GM04504 (cell line): Measurements from ENCODE around the gene LYSMD1.

Source experiments
- DNase-seq: peaks from one replicate; pipeline ENCODE4 v3.0.0-alpha.2; 2012; ENCODE audit warnings: low read depth

LYSMD1 gene

DNA sequence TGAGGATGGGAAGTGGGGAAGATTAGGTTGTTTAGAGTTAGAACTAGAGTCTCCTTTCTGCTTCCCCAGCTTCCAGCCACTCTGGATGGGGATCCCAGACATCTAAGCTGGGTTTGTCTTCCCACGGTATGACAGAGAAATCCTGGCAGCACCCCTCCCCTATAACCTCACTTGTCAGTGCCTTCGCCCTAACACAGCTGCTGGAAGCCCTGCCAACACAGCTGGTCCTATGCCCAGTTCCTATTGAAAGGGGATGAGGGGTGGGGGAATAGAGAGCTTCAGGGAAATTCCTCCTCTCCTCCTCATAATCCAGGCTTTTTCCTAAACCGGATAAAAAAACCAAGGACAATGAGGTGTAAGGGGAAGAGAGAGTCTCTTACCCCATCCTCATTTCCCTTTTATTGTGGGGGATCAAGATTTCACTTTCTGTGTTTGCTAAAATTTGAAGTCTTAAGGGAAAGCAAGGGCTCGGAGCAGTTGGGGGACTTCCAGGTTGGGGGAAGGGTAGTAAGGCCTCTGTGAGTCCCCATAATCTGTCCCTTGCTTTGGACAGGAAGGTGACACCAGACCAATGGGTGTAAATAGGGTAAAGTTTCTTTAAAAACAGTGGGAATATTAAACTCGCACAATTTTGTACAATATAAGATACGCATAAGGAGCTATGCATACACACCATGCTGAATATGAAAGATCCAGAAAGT is 9.5 kb upstream of the LYSMD1 start:
- DNase-seq: no peak

DNA sequence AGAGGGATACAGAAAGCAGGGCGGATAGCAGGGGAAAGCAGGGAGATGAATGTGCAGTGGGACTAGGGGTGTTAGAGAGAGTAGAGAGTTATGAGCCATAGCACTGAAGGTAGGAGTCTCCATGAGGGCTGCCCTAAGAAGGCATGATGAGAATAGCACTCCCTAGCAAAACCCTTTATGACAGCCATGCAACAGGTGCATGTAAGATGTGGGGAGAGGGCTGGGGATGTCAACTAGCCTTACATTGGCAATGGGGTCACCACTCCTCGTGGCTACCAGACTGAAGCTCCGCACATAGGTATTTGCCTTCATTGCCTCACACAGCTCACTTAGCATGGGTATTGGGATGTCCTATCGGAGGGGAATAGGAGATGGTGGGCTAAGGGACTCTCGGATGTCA is 5.5 kb upstream of the LYSMD1 start:
- DNase-seq: no peak

GRCh38 chr1:151167116-151167515 is 1.4 kb upstream of the LYSMD1 start:
- DNase-seq: no peak

GRCh38 chr1:151166505-151166956 is 829 bp upstream of the LYSMD1 start:
- DNase-seq: peak; percentile 45

DNA sequence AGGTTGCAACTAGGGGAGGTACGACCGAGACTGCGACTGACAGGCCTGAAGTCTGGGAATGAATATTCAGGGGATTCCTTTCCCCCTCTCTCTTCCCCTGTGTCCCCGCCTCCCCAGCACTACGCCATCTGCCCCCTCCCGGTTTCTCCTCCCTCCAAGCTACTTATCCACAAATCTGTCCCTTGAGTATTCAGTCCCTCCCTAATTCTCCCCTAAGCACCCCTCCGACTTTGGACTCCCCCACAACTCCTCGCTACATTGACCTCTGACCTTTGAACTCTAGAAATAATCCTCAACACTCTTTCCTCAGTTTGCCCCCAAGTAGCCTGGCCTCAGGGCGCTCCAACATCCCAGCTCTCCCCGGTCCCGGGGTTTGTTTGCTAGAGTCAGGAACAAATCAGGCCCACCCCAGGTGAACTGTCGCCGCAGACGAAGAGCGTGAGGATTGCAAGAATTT is 393 bp downstream of the LYSMD1 start:
- peak; percentile 24 for DNase-seq

DNA sequence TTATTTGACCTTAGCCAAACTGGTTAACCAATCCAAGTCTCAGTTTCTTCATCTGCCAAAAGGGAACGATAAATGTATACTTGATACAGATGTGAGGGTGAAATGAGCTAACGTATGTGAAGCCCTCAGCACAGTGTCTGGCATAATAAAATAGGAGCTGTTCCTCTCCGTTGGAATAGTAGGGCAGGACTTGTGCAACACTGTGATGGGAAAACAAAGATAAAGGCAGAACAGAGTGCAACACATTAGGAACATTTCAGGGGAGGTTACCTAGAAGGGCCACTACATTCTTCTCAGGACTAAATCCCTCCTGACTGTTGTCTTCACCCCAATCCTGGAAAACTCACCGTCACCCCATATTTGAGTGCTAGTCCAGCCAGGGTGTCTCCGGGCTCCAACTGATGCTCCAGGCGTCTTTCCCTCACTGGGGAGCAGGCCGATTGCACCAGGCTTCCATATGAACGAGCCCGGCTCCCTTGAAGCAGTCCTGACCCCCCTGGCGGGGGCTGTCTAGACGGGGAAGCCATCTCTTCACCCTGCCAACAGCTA is 896 bp downstream of the LYSMD1 start:
- DNase-seq: no peak

GRCh38 chr1:151159373-151159772 is 6.3 kb downstream of the LYSMD1 start:
- DNase-seq: no peak

- DNase-seq: no peak
Measured at GRCh38 chr1:151158751-151159251, 6.9 kb downstream of the LYSMD1 start.

- DNase-seq: no peak
Measured at GRCh38 chr1:151158326-151158725, 7.4 kb downstream of the LYSMD1 start.

DNA sequence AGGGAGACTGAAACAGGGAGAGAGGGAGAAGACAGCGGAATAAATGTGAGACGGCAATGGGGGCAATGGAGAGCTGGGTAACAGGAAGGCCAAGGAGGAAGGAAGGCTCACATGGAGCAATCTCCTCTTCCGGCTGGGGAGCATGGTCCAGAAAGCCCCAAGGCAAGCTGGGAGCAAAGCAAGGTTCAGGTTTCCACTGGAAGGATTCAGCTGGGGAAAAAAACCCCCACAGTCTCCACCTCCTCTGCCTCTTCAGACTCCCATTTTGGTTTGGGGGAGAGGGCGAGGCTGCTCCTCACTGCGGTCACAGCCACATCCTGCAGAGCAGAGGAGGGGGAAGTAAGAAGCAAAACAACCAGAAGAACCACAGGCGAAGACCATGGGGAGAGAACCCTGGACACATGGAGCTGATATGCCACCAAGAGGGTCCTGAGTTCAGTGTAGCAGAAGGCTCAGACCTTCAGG is 8.6 kb downstream of the LYSMD1 start:
- DNase-seq: no peak

DNA sequence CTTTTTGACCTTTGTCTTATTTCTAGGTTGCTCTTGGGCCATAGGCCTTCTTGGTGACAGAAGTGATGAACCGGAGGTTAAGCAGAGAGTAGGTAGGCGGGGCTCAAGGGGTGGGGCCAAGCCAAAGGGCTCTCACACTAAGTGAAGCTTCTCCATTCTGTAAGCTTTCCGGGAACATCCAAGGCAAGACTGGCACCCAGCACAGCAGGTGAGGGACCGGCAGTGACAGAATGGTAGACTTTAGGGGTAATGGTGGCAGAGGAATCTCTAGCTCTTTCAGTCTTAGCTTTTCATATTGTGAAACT is 9.2 kb downstream of the LYSMD1 start, which contains the start of gene TNFAIP8L2:
TNFAIP8L2 (plus strand) TSS at position 135 of the 305 bp plus-strand sequence. CDS start 2,049 bp downstream, outside the sequence.
- DNase-seq: no peak

- DNase-seq: no peak
Measured at GRCh38 chr1:151147665-151148064, 18.0 kb downstream of the LYSMD1 start.

GRCh38 chr1:151147132-151147503 is 18.6 kb downstream of the LYSMD1 start:
- no peak for DNase-seq

DNA sequence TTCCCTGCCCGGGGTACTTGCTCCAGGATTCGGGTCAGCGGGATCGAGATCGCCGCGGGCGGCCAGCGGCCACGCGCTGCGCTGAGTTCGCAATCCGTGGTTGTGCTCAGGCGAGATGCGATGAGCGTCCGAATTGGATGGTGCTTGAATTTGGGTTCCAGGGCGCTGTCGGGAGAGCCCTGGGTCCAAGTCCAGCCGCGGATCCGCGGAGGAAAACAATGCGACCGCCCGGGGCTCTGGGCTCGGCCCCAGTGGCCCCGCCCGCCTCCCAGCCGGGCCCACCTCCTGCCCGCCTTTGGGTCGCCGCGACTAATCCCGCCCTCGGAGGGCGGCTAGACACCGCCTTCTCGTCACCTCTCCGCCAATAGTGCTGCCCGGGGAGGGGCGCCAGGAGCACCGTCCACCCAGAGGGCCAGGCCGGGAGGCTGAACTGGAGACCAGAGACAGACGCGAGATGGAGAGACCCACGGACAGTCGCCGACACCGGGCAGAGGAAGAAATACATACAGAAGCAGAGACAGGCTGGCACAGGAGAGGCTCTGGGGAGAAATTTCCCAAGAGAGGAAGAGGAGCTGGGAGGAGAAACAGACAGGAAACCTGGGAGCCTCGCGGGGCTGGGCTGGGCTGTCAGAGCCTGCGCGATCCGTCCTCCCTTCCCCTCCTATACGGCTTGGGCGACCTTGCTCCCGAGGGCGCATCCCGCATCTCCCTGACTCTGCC is 19.1 kb downstream of the LYSMD1 start, which contains the start of gene SEMA6C:
SEMA6C (minus strand) TSS at position 220 of the 720 bp plus-strand sequence. CDS start 4,010 bp downstream, outside the sequence.
- peak; percentile 84 for DNase-seq

DNA sequence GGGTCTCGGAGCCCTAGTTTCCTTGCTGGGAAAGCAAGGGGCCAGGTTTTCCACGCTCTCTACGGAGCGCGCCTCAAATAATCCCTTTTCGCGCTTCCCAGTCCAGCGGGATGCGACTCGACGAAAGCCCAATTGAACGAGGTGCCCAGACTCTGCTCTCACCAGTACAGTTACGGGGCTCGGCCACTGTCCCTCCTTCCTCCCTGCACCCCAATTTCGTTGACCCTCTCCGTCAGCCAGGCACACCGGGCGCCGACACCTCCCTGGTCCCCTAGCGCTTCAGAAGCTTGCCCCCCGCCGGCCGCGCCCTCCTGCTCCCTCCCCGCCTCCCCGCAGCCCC is 19.7 kb downstream of the LYSMD1 start:
- no peak for DNase-seq

- DNase-seq: no peak
Measured at GRCh38 chr1:151145304-151146071, 20.2 kb downstream of the LYSMD1 start.

GRCh38 chr1:151144474-151145303 is 21.0 kb downstream of the LYSMD1 start:
- DNase-seq: no peak

GRCh38 chr1:151143986-151144385 is 21.7 kb downstream of the LYSMD1 start:
- no peak for DNase-seq

DNA sequence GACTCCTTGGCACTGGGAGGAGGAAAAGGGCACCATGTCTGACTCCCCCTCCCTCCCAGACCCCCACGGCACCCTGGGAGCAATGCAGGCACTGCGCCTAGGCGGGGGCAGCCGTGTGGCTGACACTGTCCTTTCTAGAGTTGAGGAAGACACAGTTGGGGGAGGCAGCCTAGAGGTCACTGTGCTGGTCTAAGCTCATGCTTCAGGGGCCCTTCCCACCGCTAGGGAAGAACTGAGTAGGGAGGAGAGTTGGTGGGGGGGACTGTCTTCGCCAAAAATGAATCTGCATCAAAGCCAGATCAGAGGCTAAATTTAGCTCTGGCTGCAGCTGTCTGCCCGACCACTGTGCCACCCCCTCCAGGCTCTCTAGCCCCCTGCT is 22.7 kb downstream of the LYSMD1 start:
- no peak for DNase-seq

GRCh38 chr1:151142411-151143056 is 23.2 kb downstream of the LYSMD1 start:
- DNase-seq: no peak

GRCh38 chr1:151137789-151138188 is 27.9 kb downstream of the LYSMD1 start:
- no peak for DNase-seq
